NCI-H2029 (cell line): Measurements from ENCODE around the gene TTF2.
"Not testable (repeated sequence)": the region's sequence is repeated elsewhere in the genome, so short reads cannot be mapped to it uniquely, and the experiment has no call there.

Experiments
- DNase-seq: peaks from one replicate; lab custom pipeline; 2025; lab: John Stamatoyannopoulos, UW

TTF2 gene

GRCh38 chr1:117093870-117094621 lies 33.9 kb downstream of the TTF2 start:
- DNase-seq: no peak

- no peak for DNase-seq
Measured at GRCh38 chr1:117094841-117095604, 34.9 kb downstream of the TTF2 start.

- no peak for DNase-seq
Measured at GRCh38 chr1:117096951-117097408, 36.9 kb downstream of the TTF2 start.

- DNase-seq: no peak
Measured at GRCh38 chr1:117097443-117097842, 37.3 kb downstream of the TTF2 start.

GRCh38 chr1:117098287-117098890 lies 38.3 kb downstream of the TTF2 start:
- no peak for DNase-seq

- no peak for DNase-seq
Measured at GRCh38 chr1:117101334-117101733, 41.2 kb downstream of the TTF2 start.

- DNase-seq: not testable (repeated sequence)
Measured at GRCh38 chr1:117101858-117102257, 41.7 kb downstream of the TTF2 start.

GRCh38 chr1:117104986-117105385 lies 44.9 kb downstream of the TTF2 start:
- no peak for DNase-seq

- no peak for DNase-seq
Measured at GRCh38 chr1:117105722-117106121, 45.6 kb downstream of the TTF2 start.

GRCh38 chr1:117106478-117106877 lies 46.4 kb downstream of the TTF2 start:
- no peak for DNase-seq

GRCh38 chr1:117107364-117107763 lies 47.2 kb downstream of the TTF2 start:
- no peak for DNase-seq

- DNase-seq: no peak
Measured at GRCh38 chr1:117110774-117111173, 50.6 kb downstream of the TTF2 start.

- DNase-seq: no peak
Measured at GRCh38 chr1:117112047-117112717, 52.1 kb downstream of the TTF2 start.

- no peak for DNase-seq
Measured at GRCh38 chr1:117113199-117113598, 53.1 kb downstream of the TTF2 start.

- DNase-seq: no peak
Measured at GRCh38 chr1:117114877-117115276, 54.8 kb downstream of the TTF2 start.

- DNase-seq: no peak
Measured at GRCh38 chr1:117116090-117116783, 56.1 kb downstream of the TTF2 start.

- no peak for DNase-seq
Measured at GRCh38 chr1:117116784-117117130, 56.6 kb downstream of the TTF2 start.

- DNase-seq: no peak
Measured at GRCh38 chr1:117117697-117118096, 57.6 kb downstream of the TTF2 start.

- DNase-seq: no peak
Measured at GRCh38 chr1:117118137-117118536, 58.0 kb downstream of the TTF2 start.

- DNase-seq: not testable (repeated sequence)
Measured at GRCh38 chr1:117119144-117119543, 59.0 kb downstream of the TTF2 start.

GRCh38 chr1:117120774-117121588 lies 60.9 kb downstream of the TTF2 start:
- DNase-seq: no peak
